ENCODE results near the gene LAMC2.

GRCh38 chr1:183251959-183252450 lies 65.9 kb downstream of the LAMC2 start:
- TF ChIP-seq CTCF (conservative IDR thresholded peaks at IDR 0.05; ENCODE audit: low read length): no peak
- TF ChIP-seq EZH2phosphoT487 (IDR thresholded peaks at IDR 0.05; ENCODE audit: borderline replicate concordance): no peak

Measured in Loucy (cell line).